Measurements from ENCODE around the gene ANXA8.

ANXA8 gene

DNA sequence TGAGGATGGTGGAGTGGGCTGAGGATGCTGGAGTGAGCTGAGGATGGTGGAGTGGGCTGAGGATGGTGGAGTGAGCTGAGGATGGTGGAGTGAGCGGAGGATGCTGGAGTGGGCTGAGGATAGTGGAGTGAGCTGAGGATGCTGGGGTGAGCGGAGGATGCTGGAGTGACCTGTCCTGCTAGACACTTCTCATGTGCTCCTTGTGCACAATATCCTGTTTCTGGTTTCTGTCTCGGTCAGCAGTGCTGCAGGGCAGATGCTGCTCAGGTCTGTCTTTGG, 29.2 kb downstream of the ANXA8 start:
- peaks cover 0 to 4% of the 10 kb centered on the region in 2 donors for H3K27me3 ChIP-seq (ENCODE audit: control insufficient read depth in 1 of 2, insufficient read depth in 2 of 2, low read length in 2 of 2)
- H3K9ac ChIP-seq (ENCODE audit: low read depth in 1 of 2, low read length in 2 of 2) = no peak overlapping the region
- no peaks in the 10 kb centered on the region for H3K9me3 ChIP-seq (ENCODE audit: control insufficient read depth in 1 of 2, low read length in 2 of 2)
- H3K27ac ChIP-seq (ENCODE audit: low read depth, low read length) = no peak overlapping the region
- peaks cover 0 to 4% of the 10 kb centered on the region in 2 donors for H3K4me1 ChIP-seq (ENCODE audit: control insufficient read depth in 1 of 2, insufficient read depth in 2 of 2, low read length in 2 of 2)
- no peak overlapping the region for H3K4me3 ChIP-seq (ENCODE audit: low read depth in 1 of 2, low read length in 2 of 2)
- H3K36me3 ChIP-seq (ENCODE audit: control insufficient read depth in 1 of 2, insufficient read depth in 2 of 2, low read length in 2 of 2) = no peaks in the 10 kb centered on the region

DNA sequence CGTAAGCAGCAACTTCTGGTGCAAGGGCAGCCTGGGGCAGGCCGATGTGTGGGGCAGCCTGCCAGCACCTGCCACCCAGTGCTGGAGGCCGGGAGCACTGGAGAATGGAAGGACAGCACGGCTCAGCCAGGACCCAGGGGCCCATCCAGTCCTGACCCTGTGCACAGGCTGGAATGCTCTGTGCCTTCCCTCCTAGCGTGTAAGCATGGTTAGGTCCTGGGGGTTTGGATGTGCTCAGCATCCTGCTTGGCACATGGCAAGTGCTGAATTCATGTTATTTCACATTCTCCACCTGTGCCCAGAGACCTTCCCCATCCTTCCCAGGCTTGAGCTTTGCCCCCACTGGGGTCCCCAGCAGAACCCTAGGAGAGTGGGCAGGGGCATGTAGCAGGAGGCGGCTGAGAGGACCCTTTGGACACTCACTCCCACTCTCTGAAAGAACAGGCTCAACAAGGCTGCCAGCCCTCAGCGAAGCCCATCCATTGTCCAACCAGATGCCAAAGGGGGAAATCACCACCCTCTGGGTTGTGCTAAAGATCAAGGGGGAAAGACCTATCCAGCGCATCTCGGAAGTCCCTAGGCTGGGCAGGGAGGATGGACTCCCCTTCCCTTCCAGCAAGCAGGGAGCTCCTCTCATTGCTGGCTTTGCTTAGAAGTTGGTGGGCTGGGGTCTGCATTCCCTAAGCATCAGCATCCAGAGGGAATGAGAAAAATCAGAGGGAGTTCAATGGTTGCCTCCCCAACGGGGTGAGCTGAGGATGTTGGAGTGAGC, 29.7 kb downstream of the ANXA8 start:
- Histone ChIP-seq H3K27me3 (ENCODE audit: control insufficient read depth in 1 of 2, insufficient read depth in 2 of 2, low read length in 2 of 2) (peaks cover 0 to 4% of the 10 kb centered on the region in 2 donors), H3K4me1 (ENCODE audit: control insufficient read depth in 1 of 2, insufficient read depth in 2 of 2, low read length in 2 of 2) (peaks cover 0 to 4% of the 10 kb centered on the region in 2 donors), H3K27ac (ENCODE audit: low read depth, low read length) (no peak overlapping the region), H3K9ac (ENCODE audit: low read depth in 1 of 2, low read length in 2 of 2) (no peak overlapping the region), H3K9me3 (ENCODE audit: control insufficient read depth in 1 of 2, low read length in 2 of 2) (no peaks in the 10 kb centered on the region), H3K4me3 (ENCODE audit: low read depth in 1 of 2, low read length in 2 of 2) (no peak overlapping the region), H3K36me3 (ENCODE audit: control insufficient read depth in 1 of 2, insufficient read depth in 2 of 2, low read length in 2 of 2) (no peaks in the 10 kb centered on the region)

DNA sequence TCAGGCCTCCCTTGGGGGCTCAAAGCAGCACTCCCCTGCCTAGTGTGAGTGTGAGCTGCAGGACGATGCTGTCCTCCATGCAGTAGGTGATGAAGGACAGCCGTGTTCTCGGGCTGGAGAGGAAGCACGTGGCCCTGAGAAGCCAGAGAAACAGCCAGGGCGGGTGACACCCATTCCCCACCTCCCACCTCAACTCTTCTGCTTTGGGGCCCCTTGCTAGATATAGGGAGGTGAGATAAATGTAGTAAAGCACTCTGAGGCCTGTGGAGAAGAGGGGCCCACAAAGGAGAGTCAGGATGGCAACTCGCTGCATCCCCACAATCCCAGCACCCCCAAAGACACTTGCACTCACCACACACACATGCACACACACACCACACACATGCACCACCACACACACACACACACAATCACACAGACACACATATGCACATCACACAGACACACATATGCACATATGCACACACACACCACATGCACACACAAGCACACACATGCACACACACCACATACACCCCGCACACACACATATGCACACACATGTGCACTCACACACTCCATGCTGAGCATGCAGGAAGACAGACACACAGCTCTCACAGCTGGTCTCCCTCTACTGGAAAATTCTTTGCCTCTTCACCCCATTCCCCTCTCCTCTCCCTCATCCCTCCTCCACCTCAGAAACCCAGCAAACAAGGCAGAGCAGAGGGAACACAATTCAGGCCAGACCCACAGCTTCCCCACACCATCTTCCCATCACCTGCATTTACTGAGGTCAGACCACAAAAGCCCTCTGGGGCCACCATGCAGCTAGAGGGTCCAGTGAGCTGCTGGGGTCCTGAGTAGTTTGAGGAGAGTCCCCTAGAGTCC, 30.5 kb downstream of the ANXA8 start:
- peaks cover 0 to 4% of the 10 kb centered on the region in 2 donors for H3K27me3 ChIP-seq (ENCODE audit: control insufficient read depth in 1 of 2, insufficient read depth in 2 of 2, low read length in 2 of 2)
- H3K27ac ChIP-seq (ENCODE audit: low read depth, low read length) = no peak overlapping the region
- H3K4me3 ChIP-seq (ENCODE audit: low read depth in 1 of 2, low read length in 2 of 2) = no peak overlapping the region
- H3K9ac ChIP-seq (ENCODE audit: low read depth in 1 of 2, low read length in 2 of 2) = no peak overlapping the region
- H3K9me3 ChIP-seq (ENCODE audit: control insufficient read depth in 1 of 2, low read length in 2 of 2) = no peaks in the 10 kb centered on the region
- peaks cover 0 to 4% of the 10 kb centered on the region in 2 donors for H3K4me1 ChIP-seq (ENCODE audit: control insufficient read depth in 1 of 2, insufficient read depth in 2 of 2, low read length in 2 of 2)
- no peaks in the 10 kb centered on the region for H3K36me3 ChIP-seq (ENCODE audit: control insufficient read depth in 1 of 2, insufficient read depth in 2 of 2, low read length in 2 of 2)

DNA sequence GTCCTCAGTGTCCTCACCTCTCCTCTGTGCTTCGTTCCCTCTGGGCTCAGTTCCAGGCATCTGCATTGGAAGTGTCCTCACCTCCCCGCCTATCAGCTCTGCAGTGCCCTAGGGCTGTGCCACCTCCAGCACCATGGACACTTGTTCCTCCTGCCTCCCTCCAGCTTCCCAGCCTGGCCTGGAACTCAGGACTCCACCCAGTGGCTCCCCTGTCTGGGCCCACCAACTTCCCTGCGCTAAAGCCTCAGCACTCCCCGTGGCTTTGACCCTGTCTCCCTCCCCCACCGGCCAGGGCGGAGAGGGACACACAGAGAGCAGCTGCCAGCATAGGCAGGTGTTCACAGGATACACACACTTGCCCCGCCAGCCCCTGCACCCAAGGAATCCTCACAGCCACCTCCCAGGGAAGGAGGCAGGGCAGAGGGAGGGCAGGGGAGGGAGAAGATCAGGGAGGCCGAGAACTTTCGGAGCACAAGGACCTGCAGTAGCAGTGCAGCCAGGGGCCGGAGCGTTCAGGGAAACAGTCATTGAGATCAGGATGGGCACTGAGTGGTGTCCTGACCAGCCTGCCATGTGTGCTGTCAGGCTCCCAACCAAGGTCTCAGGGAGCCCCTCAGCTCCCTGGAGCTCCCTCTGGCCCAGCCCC, 31.3 kb downstream of the ANXA8 start:
- no peak overlapping the region for H3K27ac ChIP-seq (ENCODE audit: low read depth, low read length)
- no peaks in the 10 kb centered on the region for H3K9me3 ChIP-seq (ENCODE audit: control insufficient read depth in 1 of 2, low read length in 2 of 2)
- H3K27me3 ChIP-seq (ENCODE audit: control insufficient read depth in 1 of 2, insufficient read depth in 2 of 2, low read length in 2 of 2) = peaks cover 0 to 4% of the 10 kb centered on the region in 2 donors
- no peak overlapping the region for H3K4me3 ChIP-seq (ENCODE audit: low read depth in 1 of 2, low read length in 2 of 2)
- H3K4me1 ChIP-seq (ENCODE audit: control insufficient read depth in 1 of 2, insufficient read depth in 2 of 2, low read length in 2 of 2) = peaks cover 0 to 4% of the 10 kb centered on the region in 2 donors
- H3K36me3 ChIP-seq (ENCODE audit: control insufficient read depth in 1 of 2, insufficient read depth in 2 of 2, low read length in 2 of 2) = no peaks in the 10 kb centered on the region
- H3K9ac ChIP-seq (ENCODE audit: low read depth in 1 of 2, low read length in 2 of 2) = no peak overlapping the region

DNA sequence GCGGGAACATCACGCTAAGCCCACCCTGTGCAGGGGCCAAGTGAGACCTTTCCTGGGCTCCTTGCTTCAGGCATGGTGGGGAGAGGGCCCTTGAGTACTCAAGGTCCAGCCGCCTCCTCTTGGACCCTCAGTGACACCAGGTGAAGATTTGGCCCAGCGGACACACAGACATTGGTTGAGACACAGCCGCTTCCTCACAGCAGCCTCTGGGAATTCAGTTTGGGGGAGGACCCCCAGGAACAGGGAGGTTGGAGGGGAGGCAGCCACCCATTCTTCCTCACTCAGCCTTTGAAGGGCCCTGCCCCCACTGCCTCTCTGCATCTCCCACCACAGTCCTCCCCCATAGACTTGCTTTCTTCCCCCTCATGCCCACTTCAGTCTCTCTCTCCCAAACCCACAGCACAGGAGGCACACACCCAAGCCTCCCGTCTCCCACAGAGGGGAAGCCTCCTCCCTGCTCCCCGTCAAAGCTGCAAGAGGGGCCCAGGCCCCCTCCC, 31.9 kb downstream of the ANXA8 start:
- peaks cover 0 to 4% of the 10 kb centered on the region in 2 donors for H3K4me1 ChIP-seq (ENCODE audit: control insufficient read depth in 1 of 2, insufficient read depth in 2 of 2, low read length in 2 of 2)
- no peak overlapping the region for H3K4me3 ChIP-seq (ENCODE audit: low read depth in 1 of 2, low read length in 2 of 2)
- no peaks in the 10 kb centered on the region for H3K9me3 ChIP-seq (ENCODE audit: control insufficient read depth in 1 of 2, low read length in 2 of 2)
- H3K36me3 ChIP-seq (ENCODE audit: control insufficient read depth in 1 of 2, insufficient read depth in 2 of 2, low read length in 2 of 2) = no peaks in the 10 kb centered on the region
- H3K9ac ChIP-seq (ENCODE audit: low read depth in 1 of 2, low read length in 2 of 2) = no peak overlapping the region
- H3K27me3 ChIP-seq (ENCODE audit: control insufficient read depth in 1 of 2, insufficient read depth in 2 of 2, low read length in 2 of 2) = peaks cover 0 to 4% of the 10 kb centered on the region in 2 donors
- H3K27ac ChIP-seq (ENCODE audit: low read depth, low read length) = no peak overlapping the region

DNA sequence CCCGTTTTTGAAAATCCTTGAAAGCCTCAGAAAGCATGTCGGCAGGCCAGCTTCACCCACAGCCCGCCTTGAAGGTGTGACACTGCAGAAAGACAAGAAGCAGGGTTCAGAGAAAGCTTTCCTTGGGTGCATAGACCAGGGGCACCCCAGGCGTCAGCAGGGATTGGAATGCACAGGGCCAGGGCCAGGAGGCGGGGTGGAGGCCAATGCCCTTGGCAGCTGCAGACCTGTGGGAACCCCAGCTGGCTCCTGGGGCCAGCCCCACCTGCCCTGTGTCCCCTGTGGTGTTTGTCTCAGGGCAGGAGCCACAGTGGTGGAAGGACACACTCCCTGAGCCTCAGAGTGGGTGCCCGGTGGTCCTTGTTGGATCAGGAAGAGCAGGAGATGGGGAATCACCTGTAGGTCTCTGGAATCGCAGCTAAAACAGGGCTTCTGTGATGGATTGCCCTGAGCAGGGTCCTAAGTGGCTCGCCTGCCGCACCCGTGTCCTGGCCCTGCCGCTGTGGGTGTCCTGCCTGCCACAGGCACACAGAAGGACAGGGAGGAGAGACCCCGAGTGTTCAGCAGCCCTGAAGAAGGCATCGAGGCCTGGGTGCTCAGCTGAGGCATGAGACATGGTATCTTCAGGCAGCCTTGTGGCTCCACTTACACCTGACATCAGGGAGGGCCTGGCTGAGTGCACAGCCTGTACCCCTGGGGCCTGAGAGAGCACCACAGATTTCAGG, 32.5 kb downstream of the ANXA8 start:
- Histone ChIP-seq H3K9ac (ENCODE audit: low read depth in 1 of 2, low read length in 2 of 2) (no peak overlapping the region), H3K27me3 (ENCODE audit: control insufficient read depth in 1 of 2, insufficient read depth in 2 of 2, low read length in 2 of 2) (peaks cover 0 to 4% of the 10 kb centered on the region in 2 donors), H3K27ac (ENCODE audit: low read depth, low read length) (no peak overlapping the region), H3K4me1 (ENCODE audit: control insufficient read depth in 1 of 2, insufficient read depth in 2 of 2, low read length in 2 of 2) (no peaks in the 10 kb centered on the region), H3K4me3 (ENCODE audit: low read depth in 1 of 2, low read length in 2 of 2) (no peak overlapping the region), H3K9me3 (ENCODE audit: control insufficient read depth in 1 of 2, low read length in 2 of 2) (peaks cover 2 to 4% of the 10 kb centered on the region in 2 donors), H3K36me3 (ENCODE audit: control insufficient read depth in 1 of 2, insufficient read depth in 2 of 2, low read length in 2 of 2) (no peaks in the 10 kb centered on the region)

DNA sequence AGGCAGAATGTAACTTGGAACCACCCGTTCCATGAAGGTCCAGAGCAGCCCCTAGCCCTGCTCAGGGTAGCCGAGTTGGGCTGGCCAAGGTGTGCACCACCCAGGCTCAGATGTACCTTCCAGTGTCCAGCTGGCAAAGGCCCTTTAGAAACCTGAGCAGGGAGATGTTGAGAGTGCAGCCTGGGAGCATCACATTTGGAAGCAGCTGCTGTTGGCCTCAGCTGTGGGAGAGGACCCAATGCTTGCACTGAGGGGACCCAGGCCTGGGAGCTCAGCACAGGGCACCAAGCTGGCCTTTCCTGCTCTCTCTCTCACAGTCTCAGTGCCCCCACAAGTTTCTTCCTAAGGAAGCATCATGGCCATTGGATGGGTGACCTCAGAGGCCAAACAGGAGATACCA, 33.5 kb downstream of the ANXA8 start:
- H3K9me3 ChIP-seq (ENCODE audit: control insufficient read depth in 1 of 2, low read length in 2 of 2) = peaks cover 5 to 14% of the 10 kb centered on the region in 2 donors
- H3K36me3 ChIP-seq (ENCODE audit: control insufficient read depth in 1 of 2, insufficient read depth in 2 of 2, low read length in 2 of 2) = no peaks in the 10 kb centered on the region
- no peak overlapping the region for H3K27ac ChIP-seq (ENCODE audit: low read depth, low read length)
- H3K9ac ChIP-seq (ENCODE audit: low read depth in 1 of 2, low read length in 2 of 2) = no peak overlapping the region
- peaks cover 0 to 4% of the 10 kb centered on the region in 2 donors for H3K27me3 ChIP-seq (ENCODE audit: control insufficient read depth in 1 of 2, insufficient read depth in 2 of 2, low read length in 2 of 2)
- no peak overlapping the region for H3K4me3 ChIP-seq (ENCODE audit: low read depth in 1 of 2, low read length in 2 of 2)
- H3K4me1 ChIP-seq (ENCODE audit: control insufficient read depth in 1 of 2, insufficient read depth in 2 of 2, low read length in 2 of 2) = no peaks in the 10 kb centered on the region

DNA sequence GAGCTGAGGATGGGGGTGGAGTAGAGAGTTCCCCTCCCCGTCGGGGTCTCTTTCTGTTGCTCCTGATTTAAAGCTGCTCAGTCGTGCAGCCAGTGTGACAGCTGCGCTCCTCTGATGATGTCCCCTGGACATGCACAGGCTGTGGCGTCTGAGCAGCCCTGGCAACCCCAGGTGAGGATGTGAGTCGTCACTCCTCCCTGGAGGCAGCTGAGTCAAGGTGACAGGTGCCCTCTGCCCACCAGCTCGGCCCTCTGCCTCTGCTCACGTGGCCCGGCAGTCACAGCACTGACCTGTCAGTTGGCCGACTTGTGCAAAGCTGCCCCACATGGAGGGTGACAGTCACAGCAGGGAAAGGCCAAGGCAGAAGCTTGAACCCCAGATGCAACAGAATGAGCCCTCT, 33.9 kb downstream of the ANXA8 start:
- H3K36me3 ChIP-seq (ENCODE audit: control insufficient read depth in 1 of 2, insufficient read depth in 2 of 2, low read length in 2 of 2) = no peaks in the 10 kb centered on the region
- H3K27ac ChIP-seq (ENCODE audit: low read depth, low read length) = no peak overlapping the region
- H3K27me3 ChIP-seq (ENCODE audit: control insufficient read depth in 1 of 2, insufficient read depth in 2 of 2, low read length in 2 of 2) = peaks cover 0 to 4% of the 10 kb centered on the region in 2 donors
- H3K4me1 ChIP-seq (ENCODE audit: control insufficient read depth in 1 of 2, insufficient read depth in 2 of 2, low read length in 2 of 2) = no peaks in the 10 kb centered on the region
- peaks cover 7 to 19% of the 10 kb centered on the region in 2 donors for H3K9me3 ChIP-seq (ENCODE audit: control insufficient read depth in 1 of 2, low read length in 2 of 2)
- H3K4me3 ChIP-seq (ENCODE audit: low read depth in 1 of 2, low read length in 2 of 2) = no peak overlapping the region
- no peak overlapping the region for H3K9ac ChIP-seq (ENCODE audit: low read depth in 1 of 2, low read length in 2 of 2)

DNA sequence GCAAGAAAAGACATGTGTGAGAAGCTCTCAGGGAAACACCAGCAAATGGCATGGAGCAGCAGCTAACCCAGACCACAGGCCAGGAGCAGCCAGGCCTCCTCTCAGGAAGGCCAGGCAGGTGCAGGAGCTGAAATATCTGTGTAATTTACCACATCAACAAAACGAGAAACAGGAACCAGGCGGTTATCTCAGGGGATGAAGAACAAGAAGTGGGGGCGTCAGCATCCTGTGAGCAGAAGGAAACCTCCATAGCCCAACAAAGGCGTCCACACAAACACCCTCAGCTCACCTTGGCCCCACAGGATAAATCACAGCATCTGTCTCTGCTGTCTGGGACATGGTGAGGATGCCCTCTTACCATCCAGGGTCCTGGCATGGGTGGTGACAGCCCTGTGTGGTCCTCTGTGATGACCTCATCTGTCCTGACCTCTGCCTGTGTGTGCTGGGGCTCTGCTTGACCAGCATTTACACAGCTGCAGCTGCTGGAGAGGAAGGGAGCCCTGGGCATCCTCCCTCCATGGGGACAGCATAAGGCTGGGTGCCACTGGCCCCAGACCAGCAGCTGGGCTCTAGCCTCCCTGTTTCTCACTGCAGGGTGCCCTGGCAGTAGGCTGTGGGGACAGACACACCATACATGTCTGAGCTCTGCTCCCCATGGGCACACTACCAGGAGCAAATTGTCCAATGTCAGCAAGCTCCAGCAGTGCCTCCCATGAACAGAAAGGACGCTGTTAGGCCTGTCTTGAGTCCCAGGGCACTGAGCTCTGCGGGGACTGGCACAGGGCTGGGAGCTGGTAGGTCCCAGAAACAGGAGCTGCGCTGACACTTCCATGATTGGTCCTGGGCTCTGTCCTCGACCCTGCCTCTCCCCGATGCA, 34.6 kb downstream of the ANXA8 start:
- Histone ChIP-seq H3K9ac (ENCODE audit: low read depth in 1 of 2, low read length in 2 of 2) (no peak overlapping the region), H3K4me1 (ENCODE audit: control insufficient read depth in 1 of 2, insufficient read depth in 2 of 2, low read length in 2 of 2) (no peaks in the 10 kb centered on the region), H3K9me3 (ENCODE audit: control insufficient read depth in 1 of 2, low read length in 2 of 2) (peaks cover 7 to 20% of the 10 kb centered on the region in 2 donors), H3K27me3 (ENCODE audit: control insufficient read depth in 1 of 2, insufficient read depth in 2 of 2, low read length in 2 of 2) (peaks cover 0 to 4% of the 10 kb centered on the region in 2 donors), H3K4me3 (ENCODE audit: low read depth in 1 of 2, low read length in 2 of 2) (no peak overlapping the region), H3K36me3 (ENCODE audit: control insufficient read depth in 1 of 2, insufficient read depth in 2 of 2, low read length in 2 of 2) (no peaks in the 10 kb centered on the region), H3K27ac (ENCODE audit: low read depth, low read length) (no peak overlapping the region)

All from duodenal mucosa (tissue), 2 donors.